NCI-H2196 treated with DMSO at 0.1 percent for 48 hours (cell line): Measurements from ENCODE around the gene SPDYE2B.
"Not testable (repeated sequence)": the region's sequence is repeated elsewhere in the genome, so short reads cannot be mapped to it uniquely, and the experiment has no call there.

Source experiments
- DNase-seq: peaks from one replicate; lab custom pipeline; 2025; ENCODE audit not compliant: unreplicated experiment; lab: John Stamatoyannopoulos, UW

Gene SPDYE2B

GRCh38 chr7:102649924-102650323 is at the start of gene SPDYE2B:
TSS of gene SPDYE2B (plus strand) at chr7:102650319. CDS start at chr7:102652349, 2,030 bp downstream.
- not testable (repeated sequence) for DNase-seq

GRCh38 chr7:102602317-102602716 is 47.8 kb upstream of the SPDYE2B start:
- not testable (repeated sequence) for DNase-seq

- DNase-seq, result not testable (repeated sequence)
Measured at GRCh38 chr7:102604431-102605145, 45.5 kb upstream of the SPDYE2B start.

GRCh38 chr7:102606848-102607247 is 43.3 kb upstream of the SPDYE2B start:
- DNase-seq, result not testable (repeated sequence)

- DNase-seq, result not testable (repeated sequence)
Measured at GRCh38 chr7:102609734-102610133, 40.4 kb upstream of the SPDYE2B start.

GRCh38 chr7:102610441-102610840 is 39.7 kb upstream of the SPDYE2B start:
- not testable (repeated sequence) for DNase-seq

GRCh38 chr7:102611013-102611674 is 39.0 kb upstream of the SPDYE2B start:
- not testable (repeated sequence) for DNase-seq

GRCh38 chr7:102611675-102612325 is 38.3 kb upstream of the SPDYE2B start:
- DNase-seq, result not testable (repeated sequence)

GRCh38 chr7:102613575-102614345 is 36.4 kb upstream of the SPDYE2B start:
- not testable (repeated sequence) for DNase-seq

- not testable (repeated sequence) for DNase-seq
Measured at GRCh38 chr7:102614346-102614697, 35.8 kb upstream of the SPDYE2B start.

GRCh38 chr7:102614873-102615272 is 35.2 kb upstream of the SPDYE2B start:
- not testable (repeated sequence) for DNase-seq

GRCh38 chr7:102615930-102616329 is 34.2 kb upstream of the SPDYE2B start:
- not testable (repeated sequence) for DNase-seq

GRCh38 chr7:102616507-102617125 is 33.5 kb upstream of the SPDYE2B start, which contains the start of gene RASA4:
TSS of gene RASA4 (minus strand) at chr7:102616756. CDS start at chr7:102616689, 67 bp downstream.
- not testable (repeated sequence) for DNase-seq

- DNase-seq, result not testable (repeated sequence)
Measured at GRCh38 chr7:102618122-102618521, 32.0 kb upstream of the SPDYE2B start.

GRCh38 chr7:102627271-102627904 is 22.7 kb upstream of the SPDYE2B start:
- DNase-seq, result not testable (repeated sequence)

- DNase-seq, result not testable (repeated sequence)
Measured at GRCh38 chr7:102630622-102631021, 19.5 kb upstream of the SPDYE2B start.

GRCh38 chr7:102634299-102634698 is 15.8 kb upstream of the SPDYE2B start:
- not testable (repeated sequence) for DNase-seq

- DNase-seq, result not testable (repeated sequence)
Measured at GRCh38 chr7:102635354-102635753, 14.8 kb upstream of the SPDYE2B start.

- not testable (repeated sequence) for DNase-seq
Measured at GRCh38 chr7:102636956-102637355, 13.2 kb upstream of the SPDYE2B start.

GRCh38 chr7:102638848-102639247 is 11.3 kb upstream of the SPDYE2B start:
- DNase-seq, result not testable (repeated sequence)
